Measurements from ENCODE around the gene ABCC8.

GRCh38 chr11:17395978-17396377, 80.7 kb downstream of the ABCC8 start:
- TF ChIP-seq TCF12 (IDR thresholded peaks at IDR 0.05) (no peak), CTCF (IDR thresholded peaks at IDR 0.05) (no peak), GABPA (IDR thresholded peaks at IDR 0.05; ENCODE audit: low read depth) (no peak), TAF1 (IDR thresholded peaks at IDR 0.05; ENCODE audit: borderline replicate concordance, low read depth, low read length) (no peak), EZH2phosphoT487 (IDR thresholded peaks at IDR 0.05; ENCODE audit: borderline replicate concordance, low read depth) (no peak), SIN3A (IDR thresholded peaks at IDR 0.05; ENCODE audit: borderline replicate concordance, low read depth, low read length) (no peak), SMC3 (IDR thresholded peaks at IDR 0.05; ENCODE audit: low read depth, low read length) (no peak), RCOR1 (IDR thresholded peaks at IDR 0.05; ENCODE audit: low read length) (no peak), POLR2AphosphoS5 (IDR thresholded peaks at IDR 0.05; ENCODE audit: low read depth, low read length) (no peak), CHD2 (IDR thresholded peaks at IDR 0.05; ENCODE audit: low read length, partially characterized antibody) (no peak)

Data from SK-N-SH (cell line).